ENCODE results near the gene SLC9A3. TPM values are rescaled to one million over a fixed set of nuclear protein-coding genes. Genes with fewer than 3 reads are reported as not detected.

SLC9A3 gene
- polyA plus RNA-seq, 1 donor: 203 TPM

DNA sequence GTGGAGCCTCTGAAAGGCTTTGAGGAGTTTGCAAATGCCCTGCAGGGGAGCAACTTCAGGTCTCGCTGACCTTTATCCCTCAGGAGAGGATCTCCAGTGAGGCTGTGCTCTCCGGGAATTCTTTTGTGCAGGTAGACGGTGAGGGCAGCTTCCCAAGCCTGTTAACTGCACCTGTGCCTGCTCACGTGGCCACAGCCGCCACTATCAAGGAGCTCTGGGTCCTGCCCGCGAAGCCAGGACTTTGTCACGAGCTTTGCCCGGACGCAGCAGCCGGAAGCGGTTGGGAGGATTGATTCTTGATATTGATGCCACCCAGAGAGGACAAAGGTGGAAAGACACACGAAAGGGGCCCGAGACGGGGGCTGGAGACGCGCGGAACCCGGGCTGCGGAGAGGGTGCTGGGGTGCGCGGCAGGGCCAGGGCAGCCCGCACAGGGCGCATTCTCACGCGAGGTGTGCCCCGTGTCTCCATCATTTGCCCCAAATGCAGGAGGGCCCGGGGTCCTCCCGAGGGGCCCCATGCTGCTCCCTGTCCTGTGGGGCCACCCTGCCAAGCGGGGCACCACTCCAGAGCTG is 18.2 kb downstream of the SLC9A3 start:
- peaks cover 29% of the 10 kb centered on the region for H3K36me3 ChIP-seq (ENCODE audit: control insufficient read depth, insufficient read depth, low read length)
- peaks cover 17% of the 10 kb centered on the region for H3K4me1 ChIP-seq (ENCODE audit: control insufficient read depth, insufficient read depth, low read length)
- WGBS (ENCODE audit: insufficient coverage, low lambda C conversion rate): no CpG with 5 or more reads among the region's 30 CpGs
- peak overlapping the region; percentile 91 for H3K27ac ChIP-seq (ENCODE audit: low read length)
- H3K4me3 ChIP-seq (ENCODE audit: low read length): peak overlapping the region; percentile 17
- peaks cover 40% of the 10 kb centered on the region for H3K9me3 ChIP-seq (ENCODE audit: control insufficient read depth, low read depth, low read length)
- H3K27me3 ChIP-seq (ENCODE audit: control insufficient read depth, insufficient read depth, low read length): no peaks in the 10 kb centered on the region
- DNase-seq: peak; percentile 92 to 98

DNA sequence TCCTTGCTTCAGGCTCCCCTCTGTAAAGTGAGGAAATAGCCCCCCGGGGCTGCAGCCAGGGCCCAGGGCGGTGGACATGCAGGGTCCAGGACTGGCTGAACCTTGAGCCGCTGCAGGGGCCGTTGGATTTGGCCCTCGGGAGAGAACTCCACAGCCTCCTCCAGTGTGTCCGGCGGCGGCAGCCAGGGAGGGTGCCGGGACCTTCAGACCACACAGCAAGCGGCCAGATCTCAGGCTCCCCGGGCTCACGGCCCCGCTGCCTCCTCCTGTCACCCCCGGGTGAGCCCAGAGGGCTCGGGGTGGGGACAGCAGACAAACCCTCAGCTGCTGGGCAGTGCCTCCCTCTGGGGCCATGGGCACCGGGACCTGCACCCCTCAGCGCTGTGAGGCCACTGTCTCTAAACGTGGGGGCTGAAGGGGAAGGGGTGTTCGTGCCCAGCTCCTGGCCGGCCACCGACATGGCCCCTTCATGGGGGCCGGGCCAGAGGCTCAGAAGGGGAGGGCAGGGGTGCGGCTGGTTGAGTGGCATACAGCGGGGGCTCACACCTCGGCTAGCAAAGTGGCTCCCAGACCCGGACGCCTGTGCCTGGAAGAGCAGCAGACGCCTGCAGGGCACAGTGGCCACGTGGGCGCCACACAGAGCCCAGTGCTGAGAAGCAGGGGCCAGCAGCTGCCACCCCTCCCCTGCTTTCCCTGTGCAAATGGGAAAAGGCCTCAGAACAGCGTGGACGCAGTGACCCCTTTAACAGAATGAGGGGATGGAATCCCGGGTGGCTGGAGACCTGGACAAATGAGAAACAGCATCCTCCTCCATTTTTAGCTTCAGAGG is 19.7 kb downstream of the SLC9A3 start:
- no peak overlapping the region for H3K27ac ChIP-seq (ENCODE audit: low read length)
- DNase-seq: no peak
- WGBS (ENCODE audit: insufficient coverage, low lambda C conversion rate): no CpG with 5 or more reads among the region's 33 CpGs
- H3K27me3 ChIP-seq (ENCODE audit: control insufficient read depth, insufficient read depth, low read length): no peaks in the 10 kb centered on the region
- H3K4me1 ChIP-seq (ENCODE audit: control insufficient read depth, insufficient read depth, low read length): peaks cover 25% of the 10 kb centered on the region
- H3K36me3 ChIP-seq (ENCODE audit: control insufficient read depth, insufficient read depth, low read length): peaks cover 17% of the 10 kb centered on the region
- peaks cover 41% of the 10 kb centered on the region for H3K9me3 ChIP-seq (ENCODE audit: control insufficient read depth, low read depth, low read length)
- H3K4me3 ChIP-seq (ENCODE audit: low read length): no peak overlapping the region

DNA sequence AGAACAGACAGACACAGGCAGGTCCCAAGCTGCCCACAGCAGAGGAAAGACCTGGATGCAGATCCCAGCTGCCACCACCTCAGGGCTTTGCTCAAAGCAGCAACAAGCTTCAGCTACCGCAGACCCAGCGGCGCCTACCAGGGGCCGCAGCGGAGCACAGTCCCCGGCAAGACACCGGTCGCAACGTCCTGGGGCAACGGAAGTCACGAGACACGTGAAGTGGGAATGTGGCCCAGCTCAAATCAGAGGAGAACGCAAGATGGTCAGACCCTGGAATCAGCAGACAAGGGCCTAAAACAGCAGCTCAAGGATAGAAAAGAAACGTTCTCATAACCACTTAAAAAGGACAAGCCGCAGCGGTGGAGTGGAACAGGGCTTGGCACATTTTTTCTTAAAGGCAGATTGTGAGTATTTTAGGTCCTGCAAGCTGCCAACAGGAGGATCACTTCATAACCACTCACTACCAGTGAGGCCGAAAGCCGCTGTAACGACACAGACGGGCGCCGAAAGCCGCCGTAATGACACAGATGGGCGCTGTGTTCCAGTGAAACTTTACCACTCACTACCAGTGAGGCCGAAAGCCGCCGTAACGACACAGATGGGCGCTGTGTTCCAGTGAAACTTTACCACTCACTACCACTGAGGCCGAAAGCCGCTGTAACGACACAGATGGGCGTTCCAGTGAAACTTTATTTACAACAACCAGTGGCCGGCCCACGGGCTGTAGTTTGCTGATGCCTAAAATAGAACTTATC is 21.7 kb downstream of the SLC9A3 start:
- Histone ChIP-seq H3K4me1 (ENCODE audit: control insufficient read depth, insufficient read depth, low read length) (peaks cover 35% of the 10 kb centered on the region), H3K27ac (ENCODE audit: low read length) (no peak overlapping the region), H3K36me3 (ENCODE audit: control insufficient read depth, insufficient read depth, low read length) (peaks cover 20% of the 10 kb centered on the region), H3K9me3 (ENCODE audit: control insufficient read depth, low read depth, low read length) (peaks cover 33% of the 10 kb centered on the region), H3K27me3 (ENCODE audit: control insufficient read depth, insufficient read depth, low read length) (no peaks in the 10 kb centered on the region), H3K4me3 (ENCODE audit: low read length) (no peak overlapping the region)
- WGBS (ENCODE audit: insufficient coverage, low lambda C conversion rate): 100% methylated on average over 2 of the region's 36 CpGs
- DNase-seq: no peak

DNA sequence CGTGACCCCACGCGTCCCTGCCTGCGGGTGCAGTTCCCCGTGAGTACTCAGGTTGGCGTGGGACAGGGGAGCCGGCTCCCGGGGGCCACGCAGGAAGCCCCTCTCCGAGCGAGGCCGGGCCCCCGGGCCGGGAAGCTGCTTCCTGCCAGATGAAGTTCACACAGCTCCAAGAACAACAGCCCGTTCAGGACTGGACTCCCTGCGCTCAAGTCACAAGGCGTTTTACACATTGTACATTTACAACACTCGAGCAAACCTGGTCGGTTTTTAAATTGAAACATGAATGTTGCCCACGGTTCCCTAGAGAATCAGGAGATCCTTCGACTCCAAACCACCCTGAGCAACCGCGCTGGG is 22.4 kb downstream of the SLC9A3 start:
- no peak overlapping the region for H3K4me3 ChIP-seq (ENCODE audit: low read length)
- H3K36me3 ChIP-seq (ENCODE audit: control insufficient read depth, insufficient read depth, low read length): peaks cover 20% of the 10 kb centered on the region
- WGBS (ENCODE audit: insufficient coverage, low lambda C conversion rate): 60% methylated on average over 1 of the region's 23 CpGs
- peaks cover 38% of the 10 kb centered on the region for H3K4me1 ChIP-seq (ENCODE audit: control insufficient read depth, insufficient read depth, low read length)
- peak overlapping the region; percentile 73 for H3K27ac ChIP-seq (ENCODE audit: low read length)
- no peak for DNase-seq
- peaks cover 27% of the 10 kb centered on the region for H3K9me3 ChIP-seq (ENCODE audit: control insufficient read depth, low read depth, low read length)
- no peaks in the 10 kb centered on the region for H3K27me3 ChIP-seq (ENCODE audit: control insufficient read depth, insufficient read depth, low read length)

DNA sequence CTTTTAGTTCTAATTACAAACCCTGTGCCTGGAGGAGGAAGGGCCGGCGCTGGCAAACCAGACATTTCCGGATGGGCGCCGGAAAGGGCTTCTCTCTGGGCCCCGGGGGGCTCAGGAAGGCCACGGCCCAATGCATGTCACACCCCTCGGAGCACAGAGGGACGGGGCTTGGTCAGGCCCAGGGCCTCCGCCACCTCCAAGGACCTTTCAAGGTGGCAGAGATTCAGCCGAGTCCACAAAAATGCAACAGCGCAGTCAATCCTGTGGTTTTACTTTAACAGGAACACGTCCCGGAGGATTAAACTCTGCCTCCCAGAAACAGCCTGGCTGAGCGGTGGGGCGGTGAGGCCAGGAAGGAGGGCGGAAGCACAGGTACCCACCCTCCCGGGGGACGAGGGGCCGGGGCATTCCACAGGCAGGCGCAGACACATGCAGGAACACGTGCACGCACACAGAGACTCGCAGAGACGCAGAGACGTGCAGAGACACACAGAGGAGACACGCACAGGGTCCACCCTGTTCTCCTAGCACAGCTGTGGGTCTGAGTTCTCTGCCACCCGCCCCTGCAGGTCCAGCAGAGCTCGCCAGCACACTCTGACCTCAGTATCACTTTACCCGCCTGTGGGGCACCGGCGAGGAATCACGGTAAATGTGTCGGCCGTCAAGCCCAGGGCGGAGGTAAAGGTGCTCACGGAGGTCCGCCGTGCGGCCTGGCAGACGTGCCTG is 23.0 kb downstream of the SLC9A3 start:
- Histone ChIP-seq H3K27ac (ENCODE audit: low read length) (peak overlapping the region; percentile 73), H3K27me3 (ENCODE audit: control insufficient read depth, insufficient read depth, low read length) (peaks cover under 1% of the 10 kb centered on the region), H3K36me3 (ENCODE audit: control insufficient read depth, insufficient read depth, low read length) (peaks cover 20% of the 10 kb centered on the region), H3K4me3 (ENCODE audit: low read length) (no peak overlapping the region), H3K4me1 (ENCODE audit: control insufficient read depth, insufficient read depth, low read length) (peaks cover 33% of the 10 kb centered on the region), H3K9me3 (ENCODE audit: control insufficient read depth, low read depth, low read length) (peaks cover 27% of the 10 kb centered on the region)
- DNase-seq: no peak
- WGBS (ENCODE audit: insufficient coverage, low lambda C conversion rate): no CpG with 5 or more reads among the region's 41 CpGs

DNA sequence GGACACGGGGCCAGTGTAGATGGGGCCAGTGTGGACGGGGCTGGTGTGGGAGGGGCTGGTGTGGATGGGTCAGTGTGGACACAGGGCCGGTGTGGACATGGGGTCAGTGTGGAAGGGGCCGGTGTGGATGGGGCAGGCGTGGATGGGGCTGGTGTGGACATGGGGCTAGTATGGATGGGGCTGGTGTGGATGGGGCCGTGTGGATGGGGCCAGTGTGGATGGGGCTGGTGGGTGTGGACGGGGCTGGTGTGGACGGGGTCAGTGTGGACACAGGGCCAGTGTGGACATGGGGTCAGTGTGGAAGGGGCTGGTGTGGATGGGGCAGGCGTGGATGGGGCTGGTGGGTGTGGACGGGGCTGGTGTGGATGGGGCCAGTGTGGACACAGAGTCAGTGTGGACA is 23.8 kb downstream of the SLC9A3 start:
- H3K36me3 ChIP-seq (ENCODE audit: control insufficient read depth, insufficient read depth, low read length): peaks cover 20% of the 10 kb centered on the region
- no peak overlapping the region for H3K4me3 ChIP-seq (ENCODE audit: low read length)
- no CpG with 5 or more reads among the region's 10 CpGs for WGBS (ENCODE audit: insufficient coverage, low lambda C conversion rate)
- peaks cover 3% of the 10 kb centered on the region for H3K27me3 ChIP-seq (ENCODE audit: control insufficient read depth, insufficient read depth, low read length)
- DNase-seq: no peak
- H3K9me3 ChIP-seq (ENCODE audit: control insufficient read depth, low read depth, low read length): peaks cover 30% of the 10 kb centered on the region
- peak overlapping the region; percentile 73 for H3K27ac ChIP-seq (ENCODE audit: low read length)
- H3K4me1 ChIP-seq (ENCODE audit: control insufficient read depth, insufficient read depth, low read length): peaks cover 33% of the 10 kb centered on the region

DNA sequence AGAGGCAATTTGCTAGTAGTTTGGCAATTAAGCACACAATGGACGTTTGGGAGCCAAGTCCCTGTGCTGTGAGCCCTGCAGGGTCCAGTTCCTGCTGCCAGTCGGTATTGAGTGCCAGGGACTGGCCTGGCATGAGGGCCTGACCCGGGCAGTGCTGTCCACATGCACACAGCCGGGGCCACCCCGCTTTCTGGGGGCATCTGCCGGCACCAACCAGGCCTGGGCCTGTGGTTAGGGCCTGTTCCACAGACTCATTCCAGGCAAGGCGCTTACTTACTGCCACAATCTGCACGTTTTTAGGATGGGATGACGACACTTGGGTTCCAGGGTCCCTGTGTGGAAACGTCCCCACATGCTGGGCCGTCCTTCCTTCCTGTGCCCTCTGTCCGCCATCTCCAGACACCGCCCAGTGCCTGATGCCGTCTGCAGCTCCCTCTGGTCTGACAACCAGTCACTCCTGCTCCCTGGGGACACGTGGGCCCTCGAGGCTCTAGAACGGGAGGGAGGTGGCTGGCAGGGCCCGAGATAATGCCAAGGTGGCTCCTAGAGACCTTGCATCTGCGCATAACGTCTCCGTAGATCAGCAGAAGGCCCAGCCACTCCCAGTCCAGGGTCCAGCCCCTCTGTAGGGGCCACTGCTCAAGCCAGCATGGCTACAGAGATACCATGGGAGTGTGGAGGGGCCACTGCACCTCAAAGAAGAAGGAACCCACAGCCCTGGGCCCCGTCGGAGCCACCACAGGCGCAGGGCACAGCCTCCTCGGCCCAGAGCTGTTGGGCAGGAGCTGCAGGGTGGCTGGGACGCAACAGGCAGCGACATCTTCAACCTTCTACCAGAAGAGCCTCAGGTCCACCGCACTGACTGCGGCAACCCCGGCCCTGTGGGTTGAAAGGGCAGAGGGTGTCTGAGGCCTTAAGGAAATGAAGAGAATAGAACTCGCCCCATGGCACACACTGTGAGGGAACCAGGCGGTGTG is 24.7 kb downstream of the SLC9A3 start:
- H3K27me3 ChIP-seq (ENCODE audit: control insufficient read depth, insufficient read depth, low read length): peaks cover 3% of the 10 kb centered on the region
- peak overlapping the region; percentile 5 for H3K4me3 ChIP-seq (ENCODE audit: low read length)
- peaks cover 20% of the 10 kb centered on the region for H3K36me3 ChIP-seq (ENCODE audit: control insufficient read depth, insufficient read depth, low read length)
- H3K9me3 ChIP-seq (ENCODE audit: control insufficient read depth, low read depth, low read length): peaks cover 32% of the 10 kb centered on the region
- WGBS (ENCODE audit: insufficient coverage, low lambda C conversion rate): no CpG with 5 or more reads among the region's 32 CpGs
- peaks cover 30% of the 10 kb centered on the region for H3K4me1 ChIP-seq (ENCODE audit: control insufficient read depth, insufficient read depth, low read length)
- peak; percentile 88 to 95 for DNase-seq
- peak overlapping the region; percentile 73 for H3K27ac ChIP-seq (ENCODE audit: low read length)

DNA sequence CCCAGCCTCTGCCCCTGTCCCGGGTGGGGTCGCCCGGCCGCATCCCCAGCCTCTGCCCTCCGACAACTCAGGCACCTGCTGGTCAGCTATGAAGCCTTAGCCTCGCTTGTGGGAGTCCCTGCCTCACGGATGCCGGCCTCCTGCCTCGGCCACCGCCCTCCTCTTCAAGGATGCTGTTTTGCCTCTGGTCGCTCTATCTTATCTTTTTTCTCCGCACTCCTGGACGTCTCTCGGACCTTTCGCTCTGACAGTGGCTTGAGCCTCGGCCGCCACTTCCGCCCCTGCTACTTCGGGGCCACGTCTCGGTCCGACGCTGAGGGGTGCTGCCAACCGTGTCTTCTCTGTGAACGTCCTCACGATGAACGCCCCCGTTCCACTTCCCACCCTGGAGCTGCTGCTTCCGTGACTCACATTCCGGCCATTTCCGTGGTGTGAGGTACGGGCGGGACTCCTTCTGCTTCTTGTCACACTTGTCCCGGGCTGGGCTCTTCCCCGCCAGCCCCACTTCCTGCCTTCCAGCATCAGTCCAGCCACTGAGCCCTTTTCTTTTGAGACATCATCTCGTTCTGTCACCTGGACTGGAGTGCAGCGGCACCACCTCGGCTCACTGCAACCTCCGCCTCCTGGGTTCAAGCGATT is 26.3 kb downstream of the SLC9A3 start:
- Histone ChIP-seq H3K4me1 (ENCODE audit: control insufficient read depth, insufficient read depth, low read length) (peaks cover 30% of the 10 kb centered on the region), H3K27ac (ENCODE audit: low read length) (no peak overlapping the region), H3K9me3 (ENCODE audit: control insufficient read depth, low read depth, low read length) (peaks cover 26% of the 10 kb centered on the region), H3K36me3 (ENCODE audit: control insufficient read depth, insufficient read depth, low read length) (peaks cover 12% of the 10 kb centered on the region), H3K4me3 (ENCODE audit: low read length) (no peak overlapping the region), H3K27me3 (ENCODE audit: control insufficient read depth, insufficient read depth, low read length) (peaks cover 3% of the 10 kb centered on the region)
- no peak for DNase-seq
- 80% methylated on average over 1 of the region's 40 CpGs for WGBS (ENCODE audit: insufficient coverage, low lambda C conversion rate)

DNA sequence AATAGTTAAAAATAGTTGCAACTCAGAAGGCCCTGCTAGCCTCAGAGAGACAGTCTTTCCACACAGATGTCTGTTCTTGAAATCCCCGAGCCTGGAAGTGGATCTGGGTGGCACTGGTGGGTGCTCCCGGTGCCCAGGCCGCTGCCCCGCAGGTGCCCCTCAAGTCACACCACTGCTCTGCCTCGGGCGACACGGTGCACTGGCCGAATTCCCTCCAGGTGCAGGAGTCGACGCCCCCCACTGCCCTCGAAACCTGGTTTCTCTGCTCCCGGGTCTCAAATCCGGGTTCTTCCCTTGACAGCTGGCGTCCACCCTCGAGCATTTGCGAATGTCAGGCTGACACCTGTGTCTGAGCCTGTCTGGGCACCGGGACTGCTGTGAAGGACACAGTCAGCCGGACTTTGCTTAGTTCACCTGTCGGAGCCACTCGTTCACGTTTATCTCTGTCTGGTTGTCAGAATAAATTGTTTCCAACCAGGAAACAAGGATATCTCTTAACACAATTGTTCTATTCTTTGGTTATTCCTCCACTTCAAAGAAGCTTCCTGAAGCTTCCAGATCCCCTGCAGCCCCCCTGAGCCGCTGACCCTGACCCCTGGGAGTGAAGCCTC is 27.1 kb downstream of the SLC9A3 start:
- Histone ChIP-seq H3K36me3 (ENCODE audit: control insufficient read depth, insufficient read depth, low read length) (peaks cover 5% of the 10 kb centered on the region), H3K9me3 (ENCODE audit: control insufficient read depth, low read depth, low read length) (peaks cover 23% of the 10 kb centered on the region), H3K4me3 (ENCODE audit: low read length) (no peak overlapping the region), H3K27me3 (ENCODE audit: control insufficient read depth, insufficient read depth, low read length) (peaks cover 3% of the 10 kb centered on the region), H3K27ac (ENCODE audit: low read length) (no peak overlapping the region), H3K4me1 (ENCODE audit: control insufficient read depth, insufficient read depth, low read length) (peaks cover 30% of the 10 kb centered on the region)
- DNase-seq: peak in 1 of 2 donors; percentile 62
- no CpG with 5 or more reads among the region's 22 CpGs for WGBS (ENCODE audit: insufficient coverage, low lambda C conversion rate)
